Measurements from ENCODE around the gene FEZF1.

- TF ChIP-seq CTCF (conservative IDR thresholded peaks at IDR 0.05) (no peak), EZH2 (IDR thresholded peaks at IDR 0.05; ENCODE audit: low read depth) (no peak)
Observed at GRCh38 chr7:122306320-122307227, 2.0 kb upstream of the FEZF1 start.

All from PC-9 (cell line).